Trophoblast cell (in vitro differentiated cells and primary cell): ENCODE data around the gene WNT3A.

Experiments used
- DNase-seq, 2 donors: peaks; one replicate each; pipeline ENCODE4 v3.0.0-alpha.2; 2016
- H2AFZ ChIP-seq: 2 replicates; pipeline ENCODE4 v1.6.1; 2013; ENCODE audit warnings: low read length, moderate library complexity, mild to moderate bottlenecking; ENCODE audit not compliant: insufficient read depth, poor library complexity
- H2AK5ac ChIP-seq: 2 replicates; pipeline ENCODE4 v1.6.1; 2013; ENCODE audit warnings: mild to moderate bottlenecking, low read length
- H2BK120ac ChIP-seq: 2 replicates; pipeline ENCODE4 v1.6.1; 2013; ENCODE audit warnings: low read length, mild to moderate bottlenecking, moderate library complexity; ENCODE audit not compliant: insufficient read depth, poor library complexity
- H2BK12ac ChIP-seq: 2 replicates; pipeline ENCODE4 v1.6.1; 2013; ENCODE audit warnings: mild to moderate bottlenecking, low read length, moderate library complexity
- H2BK5ac ChIP-seq: 2 replicates; pipeline ENCODE4 v1.6.1; 2013; ENCODE audit warnings: low read length, low read depth, moderate library complexity, mild to moderate bottlenecking; ENCODE audit not compliant: poor library complexity
- H3K14ac ChIP-seq: 2 replicates; pipeline ENCODE4 v1.6.1; 2013; ENCODE audit warnings: mild to moderate bottlenecking, low read length
- H3K18ac ChIP-seq: 2 replicates; pipeline ENCODE4 v1.6.1; 2013; ENCODE audit warnings: mild to moderate bottlenecking, low read length
- H3K23ac ChIP-seq: 2 replicates; pipeline ENCODE4 v1.6.1; 2013; ENCODE audit warnings: low read length
- H3K27ac ChIP-seq: 2 replicates; pipeline ENCODE4 v1.5.1; 2013; ENCODE audit warnings: low read depth, mild to moderate bottlenecking, inconsistent platforms, low read length, moderate library complexity
- H3K27me3 ChIP-seq: 2 replicates; pipeline ENCODE4 v1.6.1; 2013; ENCODE audit warnings: inconsistent platforms, mild to moderate bottlenecking, low read length, moderate library complexity; ENCODE audit not compliant: insufficient read depth
- H3K36me3 ChIP-seq, 2 experiments: 1 replicate in 1 of 2; 2 replicates in 1 of 2; pipeline ENCODE4 v1.6.1; 2013; ENCODE audit warnings: low read length in 2 of 2, mild to moderate bottlenecking in 2 of 2, moderate library complexity in 1 of 2; ENCODE audit not compliant: insufficient read depth in 2 of 2, control insufficient read depth in 1 of 2
- H3K4ac ChIP-seq: 2 replicates; pipeline ENCODE4 v1.6.1; 2013; ENCODE audit warnings: low read depth, mild to moderate bottlenecking, low read length, moderate library complexity
- H3K4me1 ChIP-seq, 2 experiments: 1 replicate in 1 of 2; 2 replicates in 1 of 2; pipeline ENCODE4 v1.6.1; 2013; ENCODE audit warnings: low read length in 2 of 2, mild to moderate bottlenecking in 2 of 2, moderate library complexity in 1 of 2; ENCODE audit not compliant: insufficient read depth in 2 of 2, control insufficient read depth in 1 of 2
- H3K4me2 ChIP-seq: 2 replicates; pipeline ENCODE4 v1.6.1; 2013; ENCODE audit warnings: inconsistent platforms, mild to moderate bottlenecking, low read length, moderate library complexity
- H3K4me3 ChIP-seq: 2 replicates; pipeline ENCODE4 v1.5.1; 2013; ENCODE audit warnings: mild to moderate bottlenecking, low read depth, low read length, inconsistent platforms
- H3K79me1 ChIP-seq: one replicate; pipeline ENCODE4 v1.6.1; 2013; ENCODE audit warnings: low read length
- H3K79me2 ChIP-seq: 2 replicates; pipeline ENCODE4 v1.6.1; 2013; ENCODE audit warnings: low read length, mild to moderate bottlenecking; ENCODE audit not compliant: control insufficient read depth, insufficient read depth, poor library complexity
- H3K9ac ChIP-seq: 2 replicates; pipeline ENCODE4 v1.6.1; 2013; ENCODE audit warnings: mild to moderate bottlenecking, low read length
- H3K9me3 ChIP-seq: 2 replicates; pipeline ENCODE4 v1.6.1; 2013; ENCODE audit warnings: low read depth, mild to moderate bottlenecking, control low read depth, inconsistent platforms, low read length; ENCODE audit not compliant: insufficient read depth
- H4K12ac ChIP-seq: 2 replicates; pipeline ENCODE4 v1.6.1; 2013; ENCODE audit warnings: low read depth, mild to moderate bottlenecking, low read length, moderate library complexity
- H4K8ac ChIP-seq: 2 replicates; pipeline ENCODE4 v1.6.1; 2013; ENCODE audit warnings: low read depth, mild to moderate bottlenecking, low read length, moderate library complexity
- H4K91ac ChIP-seq: one replicate; pipeline ENCODE4 v1.6.1; 2013; ENCODE audit warnings: low read depth, mild to moderate bottlenecking, low read length, moderate library complexity
- WGBS: extraction: QIAGEN DNeasy Blood & Tissue Kit; methylation state at CpG from one replicate; pipeline ENCODE4 v1.1.7; 2013; ENCODE audit warnings: missing lambda C conversion rate; ENCODE audit not compliant: insufficient read length, insufficient coverage; ENCODE audit errors: extremely low coverage; 5-methylcytosine and 5-hydroxymethylcytosine counted together

The WNT3A gene

GRCh38 chr1:227998374-227999055, 8.3 kb upstream of the WNT3A start:
- no peaks in the 10 kb centered on the region for H3K4me1 ChIP-seq
- H3K36me3 ChIP-seq, result no peaks in the 10 kb centered on the region
- no peaks in the 10 kb centered on the region for H3K79me1 ChIP-seq
- H4K8ac ChIP-seq, result no peak overlapping the region
- H2BK120ac ChIP-seq, result no peak overlapping the region
- no peak overlapping the region for H3K27ac ChIP-seq
- H3K9me3 ChIP-seq, result peaks cover 13% of the 10 kb centered on the region
- no peaks in the 10 kb centered on the region for H3K27me3 ChIP-seq
- no peaks in the 10 kb centered on the region for H3K79me2 ChIP-seq
- H4K12ac ChIP-seq, result no peak overlapping the region
- H2AFZ ChIP-seq, result no peak overlapping the region
- no peak overlapping the region for H3K23ac ChIP-seq
- H3K18ac ChIP-seq, result no peak overlapping the region
- H3K4ac ChIP-seq, result no peak overlapping the region
- no peak overlapping the region for H2BK12ac ChIP-seq
- DNase-seq, result no peak
- H3K14ac ChIP-seq, result no peak overlapping the region
- H2AK5ac ChIP-seq, result no peak overlapping the region
- H3K9ac ChIP-seq, result no peak overlapping the region
- no CpG with 5 or more reads among the region's 6 CpGs for WGBS
- no peak overlapping the region for H3K4me3 ChIP-seq
- no peak overlapping the region for H3K4me2 ChIP-seq
- no peak overlapping the region for H4K91ac ChIP-seq
- no peak overlapping the region for H2BK5ac ChIP-seq

GRCh38 chr1:227999056-227999930, 7.5 kb upstream of the WNT3A start:
- H4K91ac ChIP-seq, result no peak overlapping the region
- no CpG with 5 or more reads among the region's 7 CpGs for WGBS
- H3K36me3 ChIP-seq, result no peaks in the 10 kb centered on the region
- H3K9me3 ChIP-seq, result peaks cover 13% of the 10 kb centered on the region
- H3K4me3 ChIP-seq, result no peak overlapping the region
- H3K4me2 ChIP-seq, result no peak overlapping the region
- H4K12ac ChIP-seq, result no peak overlapping the region
- no peak overlapping the region for H2BK120ac ChIP-seq
- H3K23ac ChIP-seq, result no peak overlapping the region
- H3K79me1 ChIP-seq, result no peaks in the 10 kb centered on the region
- H2AK5ac ChIP-seq, result no peak overlapping the region
- no peak overlapping the region for H2AFZ ChIP-seq
- no peak overlapping the region for H3K14ac ChIP-seq
- H3K18ac ChIP-seq, result no peak overlapping the region
- no peaks in the 10 kb centered on the region for H3K4me1 ChIP-seq
- DNase-seq, result peak; percentile 54 to 68
- no peak overlapping the region for H3K27ac ChIP-seq
- H2BK12ac ChIP-seq, result no peak overlapping the region
- H3K4ac ChIP-seq, result no peak overlapping the region
- no peak overlapping the region for H3K9ac ChIP-seq
- H4K8ac ChIP-seq, result no peak overlapping the region
- peaks cover under 1% of the 10 kb centered on the region for H3K27me3 ChIP-seq
- no peaks in the 10 kb centered on the region for H3K79me2 ChIP-seq
- H2BK5ac ChIP-seq, result no peak overlapping the region

GRCh38 chr1:228000416-228000815, 6.4 kb upstream of the WNT3A start:
- no peak overlapping the region for H2AK5ac ChIP-seq

GRCh38 chr1:228000836-228001563, 5.8 kb upstream of the WNT3A start:
- Histone ChIP-seq H3K18ac (no peak overlapping the region), H3K4me1 (no peaks in the 10 kb centered on the region), H3K4ac (no peak overlapping the region), H2AK5ac (no peak overlapping the region), H4K8ac (no peak overlapping the region), H3K9ac (no peak overlapping the region), H3K79me2 (no peaks in the 10 kb centered on the region), H3K36me3 (no peaks in the 10 kb centered on the region), H4K12ac (no peak overlapping the region), H3K14ac (no peak overlapping the region), H3K79me1 (no peaks in the 10 kb centered on the region), H3K27ac (no peak overlapping the region), H3K4me3 (no peak overlapping the region), H4K91ac (no peak overlapping the region), H3K27me3 (peaks cover 18% of the 10 kb centered on the region), H2BK5ac (no peak overlapping the region), H2AFZ (no peak overlapping the region), H3K23ac (no peak overlapping the region), H2BK120ac (no peak overlapping the region), H2BK12ac (no peak overlapping the region), H3K4me2 (no peak overlapping the region), H3K9me3 (peaks cover 9% of the 10 kb centered on the region)
- DNase-seq, result no peak
- no CpG with 5 or more reads among the region's 13 CpGs for WGBS

More at GRCh38 chr1:228000416-228000815, 6.4 kb upstream of the WNT3A start:
- H3K79me2 ChIP-seq, result no peaks in the 10 kb centered on the region
- peaks cover 11% of the 10 kb centered on the region for H3K9me3 ChIP-seq
- no peak overlapping the region for H3K9ac ChIP-seq
- DNase-seq, result no peak
- H4K8ac ChIP-seq, result no peak overlapping the region
- H2BK12ac ChIP-seq, result no peak overlapping the region
- no peak overlapping the region for H3K23ac ChIP-seq
- H2BK120ac ChIP-seq, result no peak overlapping the region
- H3K27ac ChIP-seq, result no peak overlapping the region
- H3K4me2 ChIP-seq, result no peak overlapping the region
- no peaks in the 10 kb centered on the region for H3K36me3 ChIP-seq
- H4K91ac ChIP-seq, result no peak overlapping the region
- no peak overlapping the region for H3K18ac ChIP-seq
- H4K12ac ChIP-seq, result no peak overlapping the region
- no peak overlapping the region for H2BK5ac ChIP-seq
- no CpG with 5 or more reads among the region's 5 CpGs for WGBS
- no peak overlapping the region for H3K14ac ChIP-seq
- H3K4ac ChIP-seq, result no peak overlapping the region
- peaks cover 12% of the 10 kb centered on the region for H3K27me3 ChIP-seq
- H3K4me1 ChIP-seq, result no peaks in the 10 kb centered on the region
- H2AFZ ChIP-seq, result no peak overlapping the region
- no peak overlapping the region for H3K4me3 ChIP-seq
- H3K79me1 ChIP-seq, result no peaks in the 10 kb centered on the region
